PC-9 (cell line): ENCODE measurements around the gene MSANTD4.

Experiments
- EZH2 ChIP-seq: fragments of 200-600 bp; sonication (generic); IDR thresholded peaks from 2 replicates; pipeline ENCODE4 v1.8.0; 2017; ENCODE audit warnings: antibody characterized with exemption, low read depth
- TF ChIP-seq, protein P1 (sequence below): fragments of 200-600 bp; sonication (generic); conservative IDR thresholded peaks from 2 replicates; pipeline ENCODE4 v1.6.1; 2017; ENCODE audit warnings: mixed run types, antibody characterized with exemption, mild to moderate bottlenecking, moderate library complexity

- TF ChIP-seq, protein P1, sequence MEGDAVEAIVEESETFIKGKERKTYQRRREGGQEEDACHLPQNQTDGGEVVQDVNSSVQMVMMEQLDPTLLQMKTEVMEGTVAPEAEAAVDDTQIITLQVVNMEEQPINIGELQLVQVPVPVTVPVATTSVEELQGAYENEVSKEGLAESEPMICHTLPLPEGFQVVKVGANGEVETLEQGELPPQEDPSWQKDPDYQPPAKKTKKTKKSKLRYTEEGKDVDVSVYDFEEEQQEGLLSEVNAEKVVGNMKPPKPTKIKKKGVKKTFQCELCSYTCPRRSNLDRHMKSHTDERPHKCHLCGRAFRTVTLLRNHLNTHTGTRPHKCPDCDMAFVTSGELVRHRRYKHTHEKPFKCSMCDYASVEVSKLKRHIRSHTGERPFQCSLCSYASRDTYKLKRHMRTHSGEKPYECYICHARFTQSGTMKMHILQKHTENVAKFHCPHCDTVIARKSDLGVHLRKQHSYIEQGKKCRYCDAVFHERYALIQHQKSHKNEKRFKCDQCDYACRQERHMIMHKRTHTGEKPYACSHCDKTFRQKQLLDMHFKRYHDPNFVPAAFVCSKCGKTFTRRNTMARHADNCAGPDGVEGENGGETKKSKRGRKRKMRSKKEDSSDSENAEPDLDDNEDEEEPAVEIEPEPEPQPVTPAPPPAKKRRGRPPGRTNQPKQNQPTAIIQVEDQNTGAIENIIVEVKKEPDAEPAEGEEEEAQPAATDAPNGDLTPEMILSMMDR: no peak
- TF ChIP-seq EZH2: no peak
Measured at GRCh38 chr11:106031936-106032335, 9.9 kb upstream of the MSANTD4 start.
